ENCODE results near the gene HSPA1A.
"Not testable (repeated sequence)": the region's sequence is repeated elsewhere in the genome, so short reads cannot be mapped to it uniquely, and the experiment has no call there.

GRCh38 chr6:31857774-31858173 is 42.4 kb downstream of the HSPA1A start:
- not testable (repeated sequence) for TF ChIP-seq EZH2 (IDR thresholded peaks at IDR 0.05; ENCODE audit: low read length); CTCF (optimal IDR thresholded peaks at IDR 0.05 in 1 of 3, IDR thresholded peaks at IDR 0.05 in 1 of 3, conservative IDR thresholded peaks at IDR 0.05 in 1 of 3; ENCODE audit: extremely low read depth in 1 of 3, insufficient read depth in 2 of 3, low read length in 3 of 3)
